ENCODE data around the gene CYRIA.

CYRIA gene

DNA sequence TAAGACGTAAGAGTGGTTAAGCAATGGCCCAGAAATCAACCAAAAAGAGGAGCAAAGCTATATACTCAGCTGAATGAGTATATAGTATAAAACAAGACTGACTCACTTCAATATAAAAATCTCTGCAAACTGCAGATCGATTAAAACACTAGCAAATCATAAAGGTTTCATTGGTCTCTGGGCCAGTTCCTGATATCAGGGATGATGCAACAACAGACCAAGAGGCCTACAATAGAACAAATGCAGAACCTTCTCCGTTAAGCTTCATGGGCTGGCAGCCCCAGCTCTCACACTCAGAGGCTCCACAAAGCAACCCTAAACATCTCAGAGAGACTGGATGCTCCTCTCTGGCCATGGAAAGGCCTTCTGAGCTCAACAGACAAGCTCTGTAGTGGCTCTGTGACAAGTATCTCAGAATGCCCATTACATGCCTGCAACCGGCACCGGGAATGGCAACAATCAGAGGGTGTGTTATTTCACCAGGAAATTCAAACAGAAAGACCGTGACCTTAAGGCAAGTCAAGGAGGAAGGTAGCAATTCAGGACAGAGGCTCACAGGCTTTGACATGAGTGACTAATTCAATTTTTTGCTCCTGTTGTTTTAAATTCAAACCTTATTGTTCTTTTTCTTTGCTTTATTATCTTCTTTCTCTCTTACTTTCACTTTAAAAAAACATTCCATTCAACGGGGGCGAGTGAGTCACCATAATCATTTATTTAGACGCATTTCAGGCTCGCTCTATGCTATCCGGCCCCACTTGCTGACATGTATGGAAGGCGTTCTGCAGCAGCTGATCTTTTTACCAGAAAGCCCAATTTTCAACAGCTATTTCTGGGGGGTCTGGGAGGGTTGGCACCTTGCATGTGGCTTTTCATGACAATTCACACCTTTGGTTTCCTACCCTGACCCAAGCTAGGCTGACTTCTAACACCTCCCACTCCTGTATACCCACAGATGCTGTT is 15.1 kb downstream of the CYRIA start:
- H3K4me3 ChIP-seq (ENCODE audit: low read length) = no peak overlapping the region
- no peak for TF ChIP-seq ZNF274 (IDR thresholded peaks at IDR 0.05; ENCODE audit: low read depth, low read length)

DNA sequence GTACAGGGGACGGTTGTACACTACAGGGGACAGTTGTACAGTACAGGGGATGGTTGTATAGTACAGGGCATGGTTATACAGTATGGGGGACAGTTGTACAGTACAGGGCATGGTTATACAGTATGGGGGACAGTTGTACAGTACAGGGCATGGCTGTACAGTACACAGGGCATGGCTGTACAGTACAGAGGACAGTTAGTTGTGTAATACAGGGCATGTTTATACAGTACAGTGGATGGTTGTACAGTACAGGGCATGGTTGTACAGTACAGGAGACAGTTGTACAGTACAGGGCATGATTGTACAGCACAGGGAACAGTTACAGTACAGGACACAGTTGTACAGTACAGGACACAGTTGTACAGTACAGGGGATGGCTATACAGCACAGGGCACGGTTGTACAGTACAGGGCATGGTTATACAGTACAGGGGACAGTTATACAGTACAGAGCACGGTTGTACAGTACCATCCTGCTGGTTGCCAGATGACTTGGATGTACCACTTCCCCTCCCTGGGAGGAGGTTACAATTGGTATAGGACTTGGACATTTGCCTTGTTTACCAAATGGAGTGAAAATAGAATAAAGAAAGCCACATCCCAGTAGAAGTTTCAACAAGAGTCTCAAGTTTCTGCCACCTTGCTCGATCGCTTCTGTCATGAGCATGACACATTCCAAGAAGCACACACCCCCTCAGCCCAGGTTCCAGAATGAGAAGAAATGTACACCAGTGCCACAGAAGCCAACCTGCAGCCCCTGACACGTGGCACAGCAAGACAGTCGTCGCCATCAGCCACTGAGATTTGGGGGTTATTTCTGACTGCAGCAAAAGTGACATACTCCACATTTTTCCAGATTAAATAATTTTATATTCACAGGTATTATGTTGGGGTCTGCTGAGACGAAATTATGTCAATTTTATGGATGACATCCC is 16.0 kb downstream of the CYRIA start:
- no peak overlapping the region for H3K4me3 ChIP-seq (ENCODE audit: low read length)
- no peak for TF ChIP-seq ZNF274 (IDR thresholded peaks at IDR 0.05; ENCODE audit: low read depth, low read length)

DNA sequence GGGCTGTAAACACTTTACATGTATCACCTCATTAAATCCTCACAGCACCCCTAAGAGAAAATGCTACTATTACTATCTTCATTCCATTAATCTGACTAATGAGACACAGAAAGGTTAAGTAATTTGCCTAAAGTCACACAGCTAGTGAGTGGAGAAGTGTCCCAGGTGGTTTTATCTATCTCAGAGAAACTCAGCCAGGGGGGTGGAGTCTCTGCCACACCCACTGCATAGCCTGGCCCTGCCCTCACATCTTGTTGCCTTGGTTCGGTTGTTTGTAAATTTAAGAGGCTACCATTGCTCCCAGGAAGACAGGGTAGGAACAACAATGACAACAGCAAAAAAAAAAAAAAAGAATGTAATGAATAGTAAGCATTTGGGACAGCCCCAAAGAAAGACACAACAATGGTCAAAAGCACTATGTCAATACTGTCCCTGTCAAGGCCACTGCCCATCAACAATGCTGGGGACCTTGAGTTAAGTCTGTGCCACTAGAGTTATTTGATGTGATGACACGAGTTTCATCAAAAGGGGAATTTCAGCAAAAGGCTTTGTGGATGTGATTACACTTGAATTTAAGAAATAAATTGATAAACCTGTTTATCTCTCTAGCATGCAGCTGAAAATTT is 17.5 kb downstream of the CYRIA start:
- no peak for TF ChIP-seq ZNF274 (IDR thresholded peaks at IDR 0.05; ENCODE audit: low read depth, low read length)
- no peak overlapping the region for H3K4me3 ChIP-seq (ENCODE audit: low read length)

DNA sequence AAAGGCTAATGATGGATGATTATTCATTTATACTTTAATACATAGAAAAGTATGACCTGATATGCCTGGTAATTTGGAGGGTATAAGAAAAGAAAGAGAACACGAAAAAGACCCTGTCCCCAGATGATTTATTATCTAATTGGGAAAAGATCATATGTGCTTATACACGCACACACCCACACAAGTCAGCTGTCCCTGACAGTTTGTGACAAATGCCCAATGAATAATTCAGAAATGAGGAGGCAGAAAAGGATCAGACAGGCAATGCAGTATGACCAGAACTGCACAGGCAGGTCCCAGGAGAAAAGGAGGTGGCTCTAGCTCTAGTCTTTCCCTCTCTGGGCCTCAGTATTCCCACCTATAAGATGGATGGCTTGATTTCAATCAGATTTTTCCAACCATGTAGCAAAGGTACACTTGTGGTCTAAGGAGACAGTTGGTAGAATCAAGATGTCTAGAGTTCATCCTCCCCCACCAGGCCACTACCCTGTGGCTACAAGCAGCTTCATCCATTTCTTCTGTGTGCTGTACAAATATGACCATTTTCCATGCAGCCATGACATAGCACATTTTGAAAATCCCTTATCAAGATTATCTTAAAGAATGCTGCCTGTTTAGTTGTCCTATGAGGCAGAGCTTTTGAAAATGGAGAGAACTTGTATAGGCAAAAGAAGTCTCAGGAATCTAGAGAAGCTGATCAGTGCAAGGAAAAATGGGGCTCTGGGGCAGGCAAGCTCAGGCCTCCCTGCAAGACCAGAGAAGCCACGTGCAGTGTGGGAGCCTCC is 19.7 kb downstream of the CYRIA start:
- no peak for TF ChIP-seq ZNF274 (IDR thresholded peaks at IDR 0.05; ENCODE audit: low read depth, low read length)
- H3K4me3 ChIP-seq (ENCODE audit: low read length) = no peak overlapping the region

DNA sequence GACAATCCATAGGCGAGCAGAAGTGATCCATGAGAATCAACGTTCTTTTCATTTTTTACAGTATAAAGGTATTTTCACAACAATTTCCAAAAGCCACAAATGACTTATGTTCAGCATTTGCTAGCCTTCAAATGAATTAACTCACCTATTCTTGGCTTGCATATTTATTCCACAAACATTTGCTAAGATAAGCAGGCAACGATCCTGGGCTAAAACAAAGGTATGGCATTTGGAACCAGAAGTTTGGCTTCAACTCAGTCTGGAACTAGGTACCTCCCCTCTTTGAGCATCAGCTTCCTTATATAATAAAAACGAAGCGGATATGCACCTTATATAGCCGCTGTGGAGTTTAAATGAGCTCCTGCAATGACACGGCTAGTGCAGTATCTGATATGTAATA is 20.5 kb downstream of the CYRIA start:
- no peak for TF ChIP-seq ZNF274 (IDR thresholded peaks at IDR 0.05; ENCODE audit: low read depth, low read length)
- no peak overlapping the region for H3K4me3 ChIP-seq (ENCODE audit: low read length)

DNA sequence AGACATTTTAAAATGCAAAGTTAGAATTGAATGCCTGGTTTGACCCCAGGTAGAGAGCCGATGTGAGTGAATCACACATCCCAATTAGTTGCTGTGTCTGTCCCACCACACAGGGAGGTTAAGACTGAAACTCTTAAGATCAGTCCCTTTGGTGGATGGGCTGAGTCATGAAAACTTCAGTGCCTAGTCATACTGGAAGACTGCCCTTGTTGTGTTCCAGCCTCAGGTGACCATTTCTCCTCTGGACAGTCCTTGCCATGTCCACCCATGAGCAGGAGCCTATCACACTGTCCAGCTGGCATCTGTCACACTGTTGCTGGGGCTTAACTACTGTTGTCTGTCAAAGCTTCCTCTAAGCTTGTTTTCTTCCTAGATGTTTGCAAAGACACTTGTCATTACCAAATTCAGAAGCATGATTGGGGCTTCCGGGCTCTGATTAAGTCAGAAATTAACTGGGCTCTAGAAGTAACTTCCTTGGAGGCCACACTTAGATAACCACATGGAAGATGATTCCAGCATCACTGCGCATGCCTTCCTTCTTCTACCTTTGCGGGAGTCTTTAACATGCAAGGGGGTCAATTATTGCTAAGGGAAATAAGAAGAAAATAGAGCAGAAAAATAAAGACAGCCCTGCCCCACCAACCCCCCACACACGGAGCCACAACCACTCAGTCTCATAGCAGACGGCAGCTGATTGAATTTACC is 21.3 kb downstream of the CYRIA start:
- no peak for TF ChIP-seq ZNF274 (IDR thresholded peaks at IDR 0.05; ENCODE audit: low read depth, low read length)
- H3K4me3 ChIP-seq (ENCODE audit: low read length) = no peak overlapping the region

DNA sequence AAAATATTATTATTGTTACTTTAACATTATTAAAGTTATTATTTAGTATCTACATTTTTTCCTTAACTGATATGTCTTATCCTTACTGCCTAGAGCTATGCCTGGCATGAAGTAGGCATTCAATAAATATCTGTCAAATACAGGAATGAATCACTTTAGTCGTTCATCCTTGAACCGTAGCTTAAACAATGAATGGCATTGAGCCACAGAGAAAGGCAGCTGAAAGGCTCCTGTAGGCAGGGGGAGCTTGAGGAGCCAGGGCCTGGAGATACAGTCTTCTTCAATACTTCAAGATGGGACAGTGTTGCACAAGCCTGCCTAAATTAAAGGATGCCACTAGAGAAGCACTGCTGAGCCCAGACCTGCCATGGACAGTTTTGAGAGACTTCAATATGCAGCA is 22.5 kb downstream of the CYRIA start:
- H3K4me3 ChIP-seq (ENCODE audit: low read length) = no peak overlapping the region

DNA sequence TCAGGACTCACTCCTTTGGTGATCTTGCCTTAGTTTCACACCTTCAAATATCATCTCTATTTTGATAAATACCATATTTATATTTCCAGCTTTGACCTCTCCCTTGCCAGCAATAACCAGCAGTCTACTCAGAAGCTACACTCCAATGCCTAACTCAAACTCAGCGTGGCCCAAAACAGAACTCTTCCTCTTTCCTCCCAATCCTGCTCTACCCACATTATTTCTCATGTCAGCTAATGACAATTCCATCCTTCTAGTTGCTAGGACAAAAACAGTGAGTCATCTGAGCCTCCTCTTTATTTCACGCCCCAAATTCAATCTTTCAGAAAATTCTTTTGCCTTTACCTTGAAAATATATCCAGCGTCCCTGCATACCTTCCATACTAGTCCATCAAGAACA is 23.5 kb downstream of the CYRIA start:
- TF ChIP-seq ZNF274 (IDR thresholded peaks at IDR 0.05; ENCODE audit: low read depth, low read length) = no peak

More for the DNA sequence above, 22.5 kb downstream of the CYRIA start:
- TF ChIP-seq ZNF274 (IDR thresholded peaks at IDR 0.05; ENCODE audit: low read depth, low read length) = no peak

DNA sequence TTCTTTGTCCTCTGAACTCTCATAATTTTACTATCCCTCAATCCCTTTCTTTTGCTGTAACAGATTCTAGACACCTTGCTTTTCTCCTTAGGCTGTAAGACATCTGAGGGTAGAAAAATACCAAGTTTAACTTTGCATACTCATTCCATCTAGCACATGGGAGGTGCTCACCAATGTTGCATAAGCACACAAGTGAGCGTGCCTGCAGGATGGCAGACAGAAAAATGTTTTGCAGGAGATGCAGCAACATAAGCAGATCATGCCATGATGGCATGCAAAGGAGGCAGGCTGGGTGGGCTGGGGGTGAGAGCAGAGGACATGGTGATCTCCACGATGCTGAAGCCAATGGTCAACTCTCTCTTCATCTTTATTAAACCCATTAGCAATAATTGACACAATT is 24.1 kb downstream of the CYRIA start:
- H3K4me3 ChIP-seq (ENCODE audit: low read length) = no peak overlapping the region
- no peak for TF ChIP-seq ZNF274 (IDR thresholded peaks at IDR 0.05; ENCODE audit: low read depth, low read length)

More for the DNA sequence above, 23.5 kb downstream of the CYRIA start:
- no peak overlapping the region for H3K4me3 ChIP-seq (ENCODE audit: low read length)

DNA sequence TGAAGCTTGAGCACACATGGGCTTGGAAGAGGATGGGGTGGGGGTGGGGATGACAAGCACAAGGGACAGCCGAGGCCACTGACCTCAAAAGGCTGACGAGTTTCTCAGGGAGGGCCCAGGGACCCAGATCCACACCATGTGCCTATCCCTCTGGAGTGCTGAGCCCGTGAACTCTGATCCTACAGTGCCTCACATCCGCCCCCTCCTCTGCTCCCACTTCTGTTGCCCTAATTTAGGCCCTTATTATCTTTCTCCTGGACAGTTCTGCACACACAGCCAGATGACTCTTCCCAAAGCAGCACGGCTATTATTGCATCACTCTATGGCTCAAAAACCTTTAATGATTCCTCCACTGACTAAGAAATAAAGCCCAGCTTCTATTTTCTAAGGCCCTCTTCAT is 24.8 kb downstream of the CYRIA start:
- no peak for TF ChIP-seq ZNF274 (IDR thresholded peaks at IDR 0.05; ENCODE audit: low read depth, low read length)
- H3K4me3 ChIP-seq (ENCODE audit: low read length) = no peak overlapping the region

DNA sequence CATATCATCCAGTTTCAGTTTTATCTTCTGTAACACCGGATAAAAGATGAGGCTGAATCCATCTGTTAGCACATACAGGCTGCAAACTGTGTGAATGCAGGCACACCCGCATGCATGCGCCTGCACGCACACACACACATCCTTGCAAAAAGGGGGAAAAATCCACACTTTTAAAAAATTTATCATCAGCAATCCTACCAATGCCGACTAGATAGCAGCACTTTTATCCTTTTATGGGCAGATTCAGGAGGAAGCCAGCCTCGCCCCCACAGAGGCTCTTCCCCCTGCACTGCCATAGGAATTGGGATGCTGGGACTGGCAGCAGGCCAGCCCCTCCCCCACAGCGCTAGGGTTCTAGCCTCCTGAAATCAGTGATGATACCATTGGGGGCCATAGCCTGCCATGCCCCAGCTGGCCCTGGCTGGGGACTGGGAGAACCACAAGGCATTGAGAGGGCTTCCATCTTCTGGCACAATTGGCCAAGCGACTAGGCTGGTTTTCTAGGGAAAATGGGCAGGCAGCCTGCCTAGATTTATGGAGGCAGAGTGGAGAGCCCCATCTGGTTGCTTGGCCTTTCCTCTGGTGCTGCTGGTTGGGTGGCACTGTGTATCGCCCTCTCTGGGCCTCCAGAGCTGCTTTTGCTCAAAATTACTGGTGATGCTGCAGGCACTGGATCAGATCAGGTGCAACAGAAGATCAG is 25.5 kb downstream of the CYRIA start:
- no peak for TF ChIP-seq ZNF274 (IDR thresholded peaks at IDR 0.05; ENCODE audit: low read depth, low read length)

DNA sequence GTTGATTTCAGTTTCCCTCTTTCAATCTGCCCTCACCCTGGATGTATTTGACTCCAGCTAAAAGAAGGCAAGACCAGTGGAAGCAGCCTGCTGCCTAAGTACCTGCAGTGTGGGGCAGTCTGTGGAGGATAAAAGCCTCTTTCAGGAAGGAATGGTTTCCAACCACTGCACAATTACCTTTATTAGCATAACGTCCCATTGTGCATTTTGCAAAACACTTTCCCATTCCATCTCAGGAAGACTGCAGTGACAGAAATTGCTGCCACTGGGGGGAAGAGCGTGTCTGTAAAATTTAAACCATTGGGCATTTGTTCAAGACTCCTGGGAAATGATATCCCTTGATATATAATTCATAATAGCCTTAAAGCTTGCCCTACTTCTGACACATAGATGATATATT is 26.2 kb downstream of the CYRIA start:
- TF ChIP-seq ZNF274 (IDR thresholded peaks at IDR 0.05; ENCODE audit: low read depth, low read length) = no peak
- H3K4me3 ChIP-seq (ENCODE audit: low read length) = no peak overlapping the region

More for the DNA sequence above, 25.5 kb downstream of the CYRIA start:
- H3K4me3 ChIP-seq (ENCODE audit: low read length) = no peak overlapping the region

Measured in GM08714 (cell line).